Keratinocyte (primary cell): ENCODE results near the gene KIZ. TPM values are rescaled to one million over a fixed set of nuclear protein-coding genes. Genes with fewer than 3 reads are reported as not detected.

Source experiments
- DNase-seq: peaks from one replicate; pipeline ENCODE4 v3.0.0-alpha.2; 2011; ENCODE audit warnings: low read depth, missing footprints, low spot score
- FAIRE-seq: peaks from 2 replicates; lab custom pipeline; 2011; peaks lifted over from hg19 to GRCh38; lab: Jason Lieb, UNC
- H2AFZ ChIP-seq: 2 replicates; pipeline ENCODE4 v1.6.0; 2012; ENCODE audit warnings: low read length, control low read depth, inconsistent platforms; ENCODE audit not compliant: control insufficient read depth
- H3K27ac ChIP-seq: 2 replicates; pipeline ENCODE4 v1.5.1; 2011; ENCODE audit warnings: low read length; ENCODE audit not compliant: control insufficient read depth, insufficient read depth
- H3K27me3 ChIP-seq: 3 replicates; pipeline ENCODE4 v1.6.0; 2011; ENCODE audit warnings: low read length; ENCODE audit not compliant: control insufficient read depth, insufficient read depth; ENCODE audit errors: extremely low read depth
- H3K36me3 ChIP-seq, 2 experiments: 2 replicates in 1 of 2; 3 replicates in 1 of 2; pipeline ENCODE4 v1.5.1; 2011; ENCODE audit warnings: low read length in 2 of 2, mild to moderate bottlenecking in 1 of 2; ENCODE audit not compliant: control insufficient read depth in 2 of 2, insufficient read depth in 2 of 2; ENCODE audit errors: extremely low read depth in 1 of 2
- H3K4me1 ChIP-seq: 3 replicates; pipeline ENCODE4 v1.5.1; 2011; ENCODE audit warnings: low read length; ENCODE audit not compliant: control insufficient read depth, insufficient read depth; ENCODE audit errors: extremely low read depth
- H3K4me2 ChIP-seq: 3 replicates; pipeline ENCODE4 v1.6.0; 2011; ENCODE audit warnings: low read depth, low read length; ENCODE audit not compliant: control insufficient read depth, insufficient read depth; ENCODE audit errors: extremely low read depth
- H3K4me3 ChIP-seq, 3 experiments: fragments of 200-600 bp in 1 of 3; sonication (generic) in 1 of 3; 2 replicates in 2 of 3; 3 replicates in 1 of 3; pipeline ENCODE4 v1.5.1; 2011 to 2016; ENCODE audit warnings: low read length in 3 of 3, mild to moderate bottlenecking in 3 of 3, control low read depth in 2 of 3, inconsistent platforms in 1 of 3, low read depth in 1 of 3, mixed read lengths in 1 of 3, mixed run types in 1 of 3, moderate library complexity in 1 of 3; ENCODE audit not compliant: control insufficient read depth in 2 of 3, insufficient read depth in 2 of 3; ENCODE audit errors: extremely low read depth in 1 of 3
- H3K79me2 ChIP-seq: 2 replicates; pipeline ENCODE4 v1.6.0; 2012; ENCODE audit warnings: low read length; ENCODE audit not compliant: control insufficient read depth, insufficient read depth
- H3K9ac ChIP-seq: 3 replicates; pipeline ENCODE4 v1.6.0; 2011; ENCODE audit warnings: low read length; ENCODE audit not compliant: control insufficient read depth, insufficient read depth; ENCODE audit errors: extremely low read depth
- H3K9me1 ChIP-seq: 3 replicates; pipeline ENCODE4 v1.6.0; 2011; ENCODE audit warnings: low read length; ENCODE audit not compliant: control insufficient read depth, insufficient read depth; ENCODE audit errors: extremely low read depth
- H3K9me3 ChIP-seq: 2 replicates; pipeline ENCODE4 v1.5.1; 2012; ENCODE audit warnings: low read depth, low read length; ENCODE audit not compliant: control insufficient read depth
- H4K20me1 ChIP-seq: 3 replicates; pipeline ENCODE4 v1.6.0; 2011; ENCODE audit warnings: low read length; ENCODE audit not compliant: control insufficient read depth, insufficient read depth; ENCODE audit errors: extremely low read depth
- CTCF ChIP-seq, 3 experiments: IDR thresholded peaks in 1 of 3; conservative IDR thresholded peaks in 1 of 3; optimal IDR thresholded peaks in 1 of 3; 2 replicates in 2 of 3; 3 replicates in 1 of 3; pipeline versions ENCODE3 to v1.5.1; 2011; ENCODE audit warnings: low read length in 3 of 3, mild to moderate bottlenecking in 3 of 3, moderate library complexity in 2 of 3, control low read depth in 1 of 3, inconsistent platforms in 1 of 3; ENCODE audit not compliant: insufficient read depth in 2 of 3; ENCODE audit errors: extremely low read depth in 1 of 3
- EZH2 ChIP-seq: IDR thresholded peaks from one replicate; pipeline ENCODE4 v1.6.1; 2012; ENCODE audit warnings: inconsistent platforms, mild to moderate bottlenecking, low read length, moderate library complexity
- dilution Hi-C: fragments of 300-500 bp; cut with MboI; formaldehyde crosslinking; loops from one replicate; pipeline ENCODE4 v1.7.0; 2020; ENCODE audit warnings: low sequenced_read_pairs; ENCODE audit not compliant: extremely low pct_ligation_motif_present
- polyA plus RNA-seq, 5 experiments: library from polyadenylated mRNA; depleted of rRNA in 3 of 5; stranded (reverse) in 3 of 5; stranded (forward) in 1 of 5; unstranded in 1 of 5; fragments of >200 nt; gene quantifications; 1 replicate in 1 of 5; 2 replicates in 3 of 5; 3 replicates in 1 of 5; pipeline versions ENCODE4 v1.2.1 to v1.2.3, GENCODE V29; 2011 to 2012; ENCODE audit warnings: missing spikeins in 2 of 5, low read depth in 1 of 5, low replicate concordance in 1 of 5

KIZ gene
- polyA plus RNA-seq, 1 donor (not counting 4 experiments of a cell fraction or from before 2014, with no cell fraction given), result 21.3 TPM

GRCh38 chr20:21185849-21186248 is 60.0 kb downstream of the KIZ start:
- peaks cover 4% of the 10 kb centered on the region for H3K4me1 ChIP-seq
- no peak overlapping the region for H3K4me2 ChIP-seq
- no peak for FAIRE-seq
- H3K27ac ChIP-seq, result no peak overlapping the region
- no peak overlapping the region for H2AFZ ChIP-seq
- H3K9me1 ChIP-seq, result no peaks in the 10 kb centered on the region
- no peaks in the 10 kb centered on the region for H3K27me3 ChIP-seq
- no peak overlapping the region for H3K9ac ChIP-seq
- H3K4me3 ChIP-seq, result no peak overlapping the region
- H3K9me3 ChIP-seq, result no peaks in the 10 kb centered on the region
- dilution Hi-C loops, result no loop called here
- DNase-seq, result no peak
- TF ChIP-seq CTCF (optimal IDR thresholded peaks at IDR 0.05 in 1 of 3, IDR thresholded peaks at IDR 0.05 in 1 of 3, conservative IDR thresholded peaks at IDR 0.05 in 1 of 3; ENCODE audit: extremely low read depth in 1 of 3, insufficient read depth in 2 of 3, low read length in 3 of 3) (no peak), EZH2 (no peak)
- no peaks in the 10 kb centered on the region for H4K20me1 ChIP-seq
- no peaks in the 10 kb centered on the region for H3K79me2 ChIP-seq
- H3K36me3 ChIP-seq, result no peaks in the 10 kb centered on the region

DNA sequence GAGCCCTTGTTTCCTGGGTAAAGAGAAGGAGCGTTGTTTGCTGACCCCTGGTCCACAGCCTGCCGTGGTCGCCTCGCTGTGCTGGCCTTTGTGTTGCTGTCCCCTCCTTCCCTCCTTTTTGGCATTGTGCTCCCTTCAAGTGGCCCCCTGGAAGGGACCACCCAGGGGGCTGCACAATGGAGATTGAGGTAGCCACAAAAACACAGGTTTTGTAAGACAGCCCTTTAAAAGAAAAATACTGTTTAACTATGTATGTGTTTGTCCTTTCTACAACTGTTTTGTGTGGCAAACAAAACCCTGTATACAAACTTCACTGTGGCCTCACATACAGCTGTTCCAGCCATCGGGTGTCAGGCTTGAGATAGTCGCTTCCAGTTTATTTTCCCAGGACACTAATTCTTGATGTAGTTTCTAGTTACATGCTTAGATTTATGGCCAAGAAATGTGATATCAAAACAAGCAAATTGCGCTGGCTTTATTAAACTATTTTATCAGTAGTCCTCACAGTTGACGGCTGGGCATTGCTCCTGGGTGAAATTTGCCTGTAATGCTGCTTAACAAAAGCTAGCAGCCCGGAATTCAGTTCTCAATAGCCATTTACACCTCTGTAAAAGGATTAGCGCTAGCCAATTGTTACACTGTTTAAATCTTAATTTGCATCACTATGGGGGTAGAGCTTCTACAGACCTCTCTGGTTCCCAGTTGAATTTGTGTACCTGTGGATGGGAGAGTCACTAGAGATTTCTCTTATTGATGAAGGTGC is 64.1 kb downstream of the KIZ start:
- H3K4me3 ChIP-seq, result no peak overlapping the region
- no peak overlapping the region for H3K27ac ChIP-seq
- H3K27me3 ChIP-seq, result no peaks in the 10 kb centered on the region
- H3K9me3 ChIP-seq, result no peaks in the 10 kb centered on the region
- H3K4me2 ChIP-seq, result no peak overlapping the region
- FAIRE-seq, result no peak
- dilution Hi-C loops, result no loop called here
- no peaks in the 10 kb centered on the region for H3K36me3 ChIP-seq
- H3K9me1 ChIP-seq, result no peaks in the 10 kb centered on the region
- H2AFZ ChIP-seq, result no peak overlapping the region
- no peaks in the 10 kb centered on the region for H4K20me1 ChIP-seq
- peaks cover 2% of the 10 kb centered on the region for H3K4me1 ChIP-seq
- no peaks in the 10 kb centered on the region for H3K79me2 ChIP-seq
- no peak for DNase-seq
- no peak overlapping the region for H3K9ac ChIP-seq
- no peak for TF ChIP-seq EZH2
